Osteocyte (in vitro differentiated cells): ENCODE results near the gene PTPN14. TPM values are rescaled to one million over a fixed set of nuclear protein-coding genes. Genes with fewer than 3 reads are reported as not detected.
A peak's percentile ranks its signal among the peaks of the same experiment; 100 is the strongest.

Experiments
- DNase-seq: peaks from one replicate; pipeline ENCODE4 v3.0.0; 2021; ENCODE audit warnings: mixed read lengths; ENCODE audit not compliant: unreplicated experiment; ENCODE audit errors: extremely low spot score
- H3K27ac Mint-ChIP-seq: one replicate; pipeline ENCODE4 v1.8.0; 2021; ENCODE audit warnings: mild to moderate bottlenecking, mixed read lengths; ENCODE audit not compliant: unreplicated experiment
- H3K27me3 Mint-ChIP-seq: one replicate; pipeline ENCODE4 v1.8.0; 2021; ENCODE audit warnings: mixed read lengths; ENCODE audit not compliant: unreplicated experiment
- H3K36me3 Mint-ChIP-seq: one replicate; pipeline ENCODE4 v1.8.0; 2021; ENCODE audit warnings: mixed read lengths; ENCODE audit not compliant: unreplicated experiment
- H3K4me1 Mint-ChIP-seq: one replicate; pipeline ENCODE4 v1.8.0; 2021; ENCODE audit warnings: mixed read lengths; ENCODE audit not compliant: unreplicated experiment
- H3K4me3 Mint-ChIP-seq: one replicate; pipeline ENCODE4 v1.8.0; 2021; ENCODE audit warnings: mild to moderate bottlenecking, moderate library complexity, mixed read lengths; ENCODE audit not compliant: unreplicated experiment
- H3K9me3 Mint-ChIP-seq: one replicate; pipeline ENCODE4 v1.8.0; 2021; ENCODE audit warnings: mixed read lengths; ENCODE audit not compliant: unreplicated experiment
- CTCF ChIP-seq: fragments of 200-600 bp; sonication (generic); IDR thresholded peaks from 2 replicates; pipeline ENCODE4 v1.5.0; 2021; ENCODE audit warnings: antibody characterized with exemption, mild to moderate bottlenecking, moderate library complexity
- total RNA-seq: library from RNA; stranded (reverse); gene quantifications from 2 replicates; pipeline ENCODE4 v1.2.1, GENCODE V29; 2021

Gene PTPN14
- total RNA-seq, 1 donor from 2014 or later, result 140 TPM

GRCh38 chr1:214446772-214447556 lies 104.4 kb downstream of the PTPN14 start:
- peak overlapping the region; percentile 56 for H3K4me3 Mint-ChIP-seq
- no peaks in the 10 kb centered on the region for H3K27me3 Mint-ChIP-seq
- H3K9me3 Mint-ChIP-seq, result no peaks in the 10 kb centered on the region
- peak overlapping the region; percentile 95 for H3K27ac Mint-ChIP-seq
- peaks cover 70% of the 10 kb centered on the region for H3K4me1 Mint-ChIP-seq
- no peak for DNase-seq
- peaks cover 13% of the 10 kb centered on the region for H3K36me3 Mint-ChIP-seq
- no peak for TF ChIP-seq CTCF

DNA sequence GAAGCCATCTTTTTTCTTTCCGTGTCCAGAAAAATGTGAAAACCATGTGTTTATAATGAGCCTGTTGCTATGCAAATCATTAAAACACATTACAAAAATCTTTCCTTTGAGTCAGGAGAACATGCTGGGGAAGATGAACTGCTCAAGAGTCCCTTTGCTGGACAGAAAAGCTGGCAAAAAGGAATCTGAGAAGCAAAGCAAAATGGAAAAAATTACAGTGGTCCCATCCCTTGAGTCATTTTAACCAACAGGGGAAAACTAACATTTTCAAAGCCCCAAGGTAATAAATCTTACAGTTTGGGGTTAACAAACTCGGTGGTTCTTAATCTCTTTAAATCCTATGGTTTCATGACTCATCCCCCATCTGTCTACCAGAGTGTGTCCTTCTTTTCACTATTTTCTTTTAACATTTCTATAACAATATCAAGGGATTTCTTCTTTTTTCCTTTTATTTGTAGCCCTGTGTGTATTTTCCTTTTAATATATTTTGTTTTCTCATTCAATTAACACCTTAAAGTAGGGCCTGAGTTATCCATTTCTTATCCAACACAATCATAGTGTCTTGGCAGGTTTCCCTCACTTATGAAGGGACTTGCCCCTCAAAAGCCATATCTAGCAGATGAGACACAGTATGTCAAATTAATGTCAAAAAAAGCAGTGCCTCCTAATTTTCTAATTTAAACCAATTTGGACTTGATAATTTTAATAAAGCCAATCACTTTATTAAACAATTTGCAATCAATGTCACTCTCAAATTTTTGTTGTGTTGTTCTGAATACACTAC lies 105.4 kb downstream of the PTPN14 start:
- DNase-seq, result no peak
- peaks cover 72% of the 10 kb centered on the region for H3K4me1 Mint-ChIP-seq

DNA sequence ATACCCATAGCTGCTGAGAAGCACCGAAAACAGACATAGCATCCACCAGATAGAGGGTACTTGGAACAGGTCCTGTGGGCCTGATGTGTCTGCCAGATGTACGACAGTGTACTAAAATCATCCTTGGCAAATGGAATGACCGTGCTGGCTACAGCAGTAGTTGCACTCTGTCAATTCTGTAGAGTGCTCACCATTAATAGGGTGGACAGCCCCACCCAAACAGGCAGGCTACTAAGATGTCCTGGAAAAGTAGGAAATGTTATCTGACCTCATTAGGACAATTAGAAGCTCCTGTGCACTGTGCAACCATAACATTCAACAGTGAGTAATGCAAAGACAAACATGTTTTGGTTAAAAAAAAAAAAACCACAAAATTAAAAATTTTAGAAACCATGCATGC lies 106.2 kb downstream of the PTPN14 start:
- H3K4me1 Mint-ChIP-seq, result peaks cover 80% of the 10 kb centered on the region
- no peaks in the 10 kb centered on the region for H3K9me3 Mint-ChIP-seq
- H3K4me3 Mint-ChIP-seq, result no peak overlapping the region
- no peak for DNase-seq
- TF ChIP-seq CTCF, result no peak
- no peaks in the 10 kb centered on the region for H3K27me3 Mint-ChIP-seq
- H3K27ac Mint-ChIP-seq, result peak overlapping the region; percentile 95
- H3K36me3 Mint-ChIP-seq, result peaks cover 8% of the 10 kb centered on the region

More for the DNA sequence above, 105.4 kb downstream of the PTPN14 start:
- peak overlapping the region; percentile 95 for H3K27ac Mint-ChIP-seq
- H3K36me3 Mint-ChIP-seq, result peaks cover 10% of the 10 kb centered on the region
- H3K9me3 Mint-ChIP-seq, result no peaks in the 10 kb centered on the region
- no peaks in the 10 kb centered on the region for H3K27me3 Mint-ChIP-seq
- TF ChIP-seq CTCF, result no peak
- H3K4me3 Mint-ChIP-seq, result no peak overlapping the region

- H3K27me3 Mint-ChIP-seq, result no peaks in the 10 kb centered on the region
- DNase-seq, result no peak
- H3K4me3 Mint-ChIP-seq, result no peak overlapping the region
- peaks cover 87% of the 10 kb centered on the region for H3K4me1 Mint-ChIP-seq
- H3K36me3 Mint-ChIP-seq, result peaks cover 6% of the 10 kb centered on the region
- TF ChIP-seq CTCF, result no peak
- peak overlapping the region; percentile 95 for H3K27ac Mint-ChIP-seq
- no peaks in the 10 kb centered on the region for H3K9me3 Mint-ChIP-seq
These were observed 107.0 kb downstream of the PTPN14 start for GRCh38 chr1:214444182-214444939.
